GM18505 (cell line): ENCODE measurements around the gene LEPROT.

Source experiments
- ATAC-seq: cut with Tn5 transposase; IDR thresholded peaks from one replicate; pipeline ENCODE4 v1.9.1; 2021; ENCODE audit not compliant: unreplicated experiment
- POLR2A ChIP-seq: IDR thresholded peaks from 4 replicates; pipeline ENCODE4 v1.6.1; 2011; ENCODE audit warnings: borderline replicate concordance; ENCODE audit not compliant: insufficient read depth, insufficient read length; ENCODE audit errors: extremely low read depth

Gene LEPROT

GRCh38 chr1:65479554-65480204 is 59.2 kb downstream of the LEPROT start:
- no peak for ATAC-seq
- no peak for TF ChIP-seq POLR2A

- TF ChIP-seq POLR2A: no peak
- no peak for ATAC-seq
Measured at GRCh38 chr1:65480684-65481405, 60.4 kb downstream of the LEPROT start.

- no peak for TF ChIP-seq POLR2A
- ATAC-seq: no peak
Measured at GRCh38 chr1:65483993-65484754, 63.7 kb downstream of the LEPROT start.
